GM19328 (cell line): Measurements from ENCODE around the gene XRCC5.
"Not testable (repeated sequence)": the region's sequence is repeated elsewhere in the genome, so short reads cannot be mapped to it uniquely, and the experiment has no call there.

ENCODE experiments used
- ATAC-seq: cut with Tn5 transposase; IDR thresholded peaks from one replicate; pipeline ENCODE4 v1.9.1; 2021; ENCODE audit warnings: mild to moderate bottlenecking, moderate library complexity; ENCODE audit not compliant: unreplicated experiment

Gene XRCC5

GRCh38 chr2:216108967-216109921 lies at the start of gene XRCC5:
Gene XRCC5, plus strand, starts transcription at chr2:216109348. Its CDS starts 89 bp downstream, at chr2:216109437.
- peak; percentile 61 for ATAC-seq

DNA sequence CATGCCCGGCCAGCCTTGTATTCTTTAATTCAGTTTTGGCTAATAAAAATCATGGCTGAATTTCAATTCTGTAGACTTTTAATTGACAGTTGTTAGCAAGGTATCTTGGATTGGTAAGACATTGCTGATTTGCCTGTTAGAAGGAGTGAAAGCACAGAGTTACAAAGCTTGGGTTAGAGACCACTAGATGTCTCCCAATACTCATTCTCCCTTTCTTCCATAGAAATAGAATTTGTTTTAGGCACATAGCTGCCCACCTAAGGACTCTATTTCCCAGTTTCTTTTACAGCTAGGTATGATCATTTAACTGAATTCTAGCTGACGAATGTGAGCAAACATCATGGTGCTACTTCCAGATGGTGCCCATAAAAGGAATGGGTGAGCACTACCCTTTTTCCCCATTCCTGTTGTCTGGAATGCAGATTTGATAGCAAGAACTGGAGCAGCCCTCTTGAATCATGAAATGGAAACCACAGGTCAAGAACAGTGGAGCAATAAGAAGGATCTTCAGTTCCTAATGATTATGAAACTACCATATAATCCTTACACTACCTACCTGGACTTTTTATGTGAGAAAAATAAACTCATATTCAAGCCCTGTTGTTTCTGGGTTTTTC lies 45.0 kb upstream of the XRCC5 start:
- ATAC-seq: no peak

DNA sequence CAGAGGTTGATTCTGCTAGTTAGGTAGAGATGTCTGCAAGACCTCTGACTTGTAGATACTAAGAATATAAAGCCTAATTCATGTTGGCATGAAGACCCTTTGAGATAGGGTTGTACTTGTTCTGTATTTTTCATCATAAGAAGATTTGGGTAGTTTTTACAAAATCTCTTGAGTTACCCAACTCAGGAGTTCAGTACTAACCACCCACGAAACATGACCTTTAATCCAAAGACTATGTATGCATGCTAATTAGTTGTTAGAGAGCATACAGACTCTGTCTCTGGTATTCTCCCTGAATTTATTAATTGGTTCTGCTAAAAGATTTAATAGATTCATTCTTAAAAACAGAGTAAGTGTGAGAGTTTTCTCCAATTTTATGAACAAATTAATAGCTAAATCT lies 44.5 kb upstream of the XRCC5 start:
- no peak for ATAC-seq

DNA sequence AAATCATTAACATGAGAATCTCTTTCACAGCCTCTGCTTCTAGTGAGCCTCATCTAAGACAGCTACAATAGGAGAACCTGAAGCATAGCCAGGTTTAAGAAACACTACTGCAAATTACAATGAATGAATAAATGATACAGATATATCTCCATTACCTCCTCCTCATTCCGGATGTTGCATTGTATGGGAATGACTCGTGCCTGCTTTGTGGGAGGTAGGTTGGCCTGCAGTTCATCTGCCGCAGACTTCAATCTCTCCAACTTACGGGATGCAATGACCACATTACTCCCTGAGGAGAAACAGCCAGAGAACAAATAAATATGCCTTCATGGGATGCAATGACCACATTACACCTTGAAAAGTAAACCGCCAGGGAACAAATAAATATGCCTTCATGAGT lies 42.9 kb upstream of the XRCC5 start:
- ATAC-seq: no peak

GRCh38 chr2:216069028-216069427 lies 40.1 kb upstream of the XRCC5 start:
- ATAC-seq: no peak

DNA sequence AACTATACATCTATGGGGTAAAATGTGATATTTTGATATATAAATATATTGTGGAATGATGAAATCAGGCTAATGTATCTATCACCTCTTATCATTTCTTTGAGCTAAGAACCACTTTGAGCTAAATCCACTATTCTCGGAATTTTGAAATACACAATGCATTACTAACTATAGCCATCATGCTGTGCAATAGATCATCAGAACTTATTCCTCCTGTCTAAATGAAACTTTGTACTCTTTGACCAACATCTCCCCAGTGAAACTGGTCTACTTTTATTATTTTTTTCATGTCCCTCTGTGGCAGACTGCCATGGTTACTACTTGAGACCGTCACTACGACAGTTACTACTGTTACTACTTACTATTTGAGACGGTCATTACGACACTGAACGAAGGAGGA lies 39.0 kb upstream of the XRCC5 start:
- no peak for ATAC-seq

GRCh38 chr2:216071111-216071851 lies 37.9 kb upstream of the XRCC5 start:
- ATAC-seq: no peak

DNA sequence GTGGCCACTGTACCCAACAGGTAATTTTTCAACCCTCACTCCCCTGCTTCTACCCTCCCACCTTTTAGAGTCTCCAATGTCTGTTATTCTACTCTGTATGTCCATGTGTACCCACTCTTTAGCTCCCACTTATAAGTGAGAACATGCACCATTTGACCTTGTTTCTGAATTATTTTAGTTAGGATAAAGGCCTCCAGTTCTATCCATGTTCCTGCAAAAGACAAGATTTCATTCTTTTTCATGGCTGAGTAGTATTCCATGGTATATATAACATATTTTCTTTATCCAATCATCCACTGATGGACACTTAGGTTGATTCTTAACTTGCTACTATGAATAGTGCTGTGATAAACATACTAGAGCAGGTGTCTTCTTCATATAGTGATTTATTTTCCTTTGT lies 36.7 kb upstream of the XRCC5 start:
- no peak for ATAC-seq

GRCh38 chr2:216073773-216074172 lies 35.4 kb upstream of the XRCC5 start:
- ATAC-seq: no peak

DNA sequence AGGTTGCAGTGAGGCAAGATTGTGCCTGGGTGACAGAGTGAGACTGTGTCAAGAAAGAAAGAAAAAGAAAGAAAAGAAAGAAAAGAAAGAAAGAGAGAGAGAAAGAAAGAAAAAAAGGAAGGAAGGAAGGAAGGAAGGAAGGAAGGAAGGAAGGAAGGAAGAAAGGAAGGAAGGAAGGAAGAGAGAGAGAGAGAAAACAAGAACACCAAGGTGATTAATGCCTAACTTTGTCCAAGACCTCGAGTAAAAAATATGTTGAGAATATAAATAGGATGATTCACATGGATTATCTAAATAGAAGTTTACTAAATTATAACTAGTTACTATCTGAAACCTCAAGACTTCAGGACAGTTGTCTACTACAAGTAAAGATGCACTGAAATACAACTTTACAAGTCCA lies 34.8 kb upstream of the XRCC5 start:
- no peak for ATAC-seq

DNA sequence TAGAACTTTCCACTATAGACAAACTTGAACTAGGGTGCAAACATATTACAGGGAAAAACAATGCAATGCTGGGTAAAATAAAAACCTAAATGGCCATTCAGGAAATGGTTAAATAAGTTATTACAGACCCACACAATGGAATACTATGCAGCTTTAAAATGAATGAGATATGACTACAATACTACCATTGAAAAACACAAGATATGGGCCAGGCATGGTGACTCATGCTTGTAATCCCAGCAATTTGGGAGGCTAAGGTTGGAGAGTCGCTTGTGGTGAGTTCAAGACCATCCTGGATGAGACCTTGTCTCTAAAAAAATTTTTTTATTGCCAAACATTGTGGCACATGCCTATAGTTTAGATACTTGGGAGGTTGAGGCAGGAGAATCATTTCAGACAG lies 34.4 kb upstream of the XRCC5 start:
- no peak for ATAC-seq

GRCh38 chr2:216075510-216076485 lies 33.4 kb upstream of the XRCC5 start:
- no peak for ATAC-seq

GRCh38 chr2:216078776-216079175 lies 30.4 kb upstream of the XRCC5 start:
- ATAC-seq: no peak

GRCh38 chr2:216080048-216080447 lies 29.1 kb upstream of the XRCC5 start:
- not testable (repeated sequence) for ATAC-seq

GRCh38 chr2:216081012-216081411 lies 28.1 kb upstream of the XRCC5 start:
- ATAC-seq: no peak

GRCh38 chr2:216081487-216082116 lies 27.5 kb upstream of the XRCC5 start, which contains the start of the genes PECR and TMEM169:
Gene PECR, minus strand, starts transcription at chr2:216081809. Its CDS starts 68 bp downstream, at chr2:216081741.
Gene TMEM169, plus strand, starts transcription at chr2:216081919. Its CDS starts 14,045 bp downstream, at chr2:216095964.
- ATAC-seq: peak; percentile 94

DNA sequence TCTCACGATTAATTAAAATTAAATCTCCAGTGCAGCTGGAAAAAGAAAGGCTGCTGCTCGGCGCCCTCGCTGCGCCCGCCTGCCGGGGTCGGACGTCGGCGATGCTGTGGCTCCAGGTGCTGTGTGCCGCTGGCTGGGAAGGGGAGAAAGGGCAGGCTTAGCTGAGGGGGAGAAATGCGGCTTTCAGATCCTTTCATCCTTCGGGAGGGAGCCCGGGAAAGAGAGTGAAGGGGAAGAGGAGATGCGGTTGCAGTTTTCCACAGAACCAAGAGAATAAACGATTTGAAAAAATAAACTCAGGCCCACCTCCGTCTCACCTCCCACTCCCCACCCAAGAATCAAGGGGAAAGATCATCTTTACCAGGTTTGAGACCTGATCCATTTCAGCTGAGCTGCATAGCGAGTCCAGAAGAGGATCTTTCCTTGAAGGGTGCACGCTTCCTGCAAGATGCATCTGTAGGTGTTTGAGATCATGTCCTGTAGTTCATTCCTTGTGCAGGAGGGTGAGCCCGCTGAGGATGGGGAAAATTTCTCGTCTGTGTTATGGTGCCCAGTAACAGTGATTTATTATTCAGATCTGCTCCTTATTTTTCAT lies 26.9 kb upstream of the XRCC5 start:
- ATAC-seq: peak; percentile 23

- no peak for ATAC-seq
Measured at GRCh38 chr2:216082805-216083204, 26.3 kb upstream of the XRCC5 start.
